Gastrocnemius medialis (tissue), 4 donors: ENCODE data around the gene GEMIN2.

Experiments used
- POLR2A ChIP-seq, 2 donors: fragments of 450-650 bp; IDR thresholded peaks; one replicate each; pipeline ENCODE4 v1.6.1; 2017; ENCODE audit warnings: antibody characterized with exemption in 2 of 2, mild to moderate bottlenecking in 2 of 2, moderate library complexity in 2 of 2
- TF ChIP-seq, protein P1 (sequence below), 5 experiments: fragments of 450-650 bp in 3 of 5; fragments of 200-600 bp in 2 of 5; sonication (generic) in 2 of 5; IDR thresholded peaks in 4 of 5; conservative IDR thresholded peaks in 1 of 5; 1 replicate in 4 of 5; 2 replicates in 1 of 5; pipeline ENCODE4 v1.5.1; 2016 to 2019; ENCODE audit warnings: antibody characterized with exemption in 5 of 5, mild to moderate bottlenecking in 3 of 5, moderate library complexity in 3 of 5

DNA sequence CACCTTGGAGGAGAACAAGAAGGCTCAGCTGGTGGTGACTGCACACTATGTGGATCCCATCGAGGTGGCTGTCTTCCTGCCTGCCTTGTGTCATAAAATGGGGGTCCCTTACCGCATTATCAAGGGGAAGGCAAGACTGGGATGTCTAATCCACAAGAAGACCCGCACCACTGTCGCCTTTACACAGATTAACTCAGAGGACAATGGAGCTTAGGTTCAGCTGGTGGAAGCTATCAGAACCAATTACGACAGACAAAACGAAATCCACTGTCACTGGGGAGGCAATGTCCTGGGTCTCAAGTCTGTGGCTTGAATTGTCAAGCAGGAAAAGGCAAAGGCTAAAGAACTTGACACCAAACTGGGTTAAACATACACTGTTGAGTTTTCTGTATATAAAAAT lies 43.4 kb downstream of the GEMIN2 start:
- TF ChIP-seq, protein P1, sequence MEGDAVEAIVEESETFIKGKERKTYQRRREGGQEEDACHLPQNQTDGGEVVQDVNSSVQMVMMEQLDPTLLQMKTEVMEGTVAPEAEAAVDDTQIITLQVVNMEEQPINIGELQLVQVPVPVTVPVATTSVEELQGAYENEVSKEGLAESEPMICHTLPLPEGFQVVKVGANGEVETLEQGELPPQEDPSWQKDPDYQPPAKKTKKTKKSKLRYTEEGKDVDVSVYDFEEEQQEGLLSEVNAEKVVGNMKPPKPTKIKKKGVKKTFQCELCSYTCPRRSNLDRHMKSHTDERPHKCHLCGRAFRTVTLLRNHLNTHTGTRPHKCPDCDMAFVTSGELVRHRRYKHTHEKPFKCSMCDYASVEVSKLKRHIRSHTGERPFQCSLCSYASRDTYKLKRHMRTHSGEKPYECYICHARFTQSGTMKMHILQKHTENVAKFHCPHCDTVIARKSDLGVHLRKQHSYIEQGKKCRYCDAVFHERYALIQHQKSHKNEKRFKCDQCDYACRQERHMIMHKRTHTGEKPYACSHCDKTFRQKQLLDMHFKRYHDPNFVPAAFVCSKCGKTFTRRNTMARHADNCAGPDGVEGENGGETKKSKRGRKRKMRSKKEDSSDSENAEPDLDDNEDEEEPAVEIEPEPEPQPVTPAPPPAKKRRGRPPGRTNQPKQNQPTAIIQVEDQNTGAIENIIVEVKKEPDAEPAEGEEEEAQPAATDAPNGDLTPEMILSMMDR (IDR thresholded peaks at IDR 0.05 in 4 of 5, conservative IDR thresholded peaks at IDR 0.05 in 1 of 5): no peak
- no peak for TF ChIP-seq POLR2A (IDR thresholded peaks at IDR 0.05)
